IgD-negative memory B cell (primary cell): ENCODE results near the gene SLC52A1. TPM values are rescaled to one million over a fixed set of nuclear protein-coding genes. Genes with fewer than 3 reads are reported as not detected.
"Not testable (repeated sequence)": the region's sequence is repeated elsewhere in the genome, so short reads cannot be mapped to it uniquely, and the experiment has no call there.

Experiments
- H3K27ac Mint-ChIP-seq, 3 donors: one replicate each; pipeline ENCODE4 v1.8.0; 2020 to 2022; ENCODE audit warnings: mild to moderate bottlenecking in 3 of 3, mixed read lengths in 3 of 3, moderate library complexity in 1 of 3
- H3K27me3 Mint-ChIP-seq: one replicate; pipeline ENCODE4 v1.8.0; 2021; ENCODE audit warnings: mixed read lengths
- H3K36me3 Mint-ChIP-seq: one replicate; pipeline ENCODE4 v1.8.0; 2020; ENCODE audit warnings: mild to moderate bottlenecking, mixed read lengths
- H3K4me1 Mint-ChIP-seq, 3 donors: one replicate each; pipeline ENCODE4 v1.8.0; 2020 to 2022; ENCODE audit warnings: mixed read lengths in 3 of 3, mild to moderate bottlenecking in 1 of 3
- H3K4me3 Mint-ChIP-seq, 4 donors: one replicate each; pipeline ENCODE4 v1.8.0; 2020 to 2022; ENCODE audit warnings: mild to moderate bottlenecking in 4 of 4, mixed read lengths in 4 of 4, moderate library complexity in 3 of 4
- H3K9me3 Mint-ChIP-seq, 3 donors: one replicate each; pipeline ENCODE4 v1.8.0; 2020 to 2021; ENCODE audit warnings: mixed read lengths in 3 of 3, mild to moderate bottlenecking in 1 of 3
- polyA plus RNA-seq: library from polyadenylated mRNA; unstranded; fragments of 300-500 nt; fragmentation: Illumina TruSeq; gene quantifications from one replicate; pipeline ENCODE4 v1.2.3, GENCODE V29; 2021

Gene SLC52A1
- not detected for polyA plus RNA-seq

- Mint-ChIP-seq H3K27ac (no peak within 1 kb of the TSS), H3K36me3 (no peaks in the 10 kb centered on the region), H3K4me3 (no peak within 1 kb of the TSS), H3K4me1 (peaks cover 6 to 15% (median 12%) of the 10 kb centered on the region in 3 donors), H3K27me3 (peaks cover 3% of the 10 kb centered on the region), H3K9me3 (no peaks in the 10 kb centered on the region)
These were observed at the start of gene SLC52A1 for GRCh38 chr17:5035315-5035714. Gene SLC52A1 (minus strand): TSS chr17:5035426. CDS start chr17:5034606, 820 bp downstream.

- Mint-ChIP-seq H3K27ac (no peak overlapping the region), H3K27me3 (no peaks in the 10 kb centered on the region), H3K4me3 (peak overlapping the region in 1 of 4 donors; percentile 53), H3K36me3 (peaks cover 19% of the 10 kb centered on the region), H3K4me1 (peaks cover 14 to 24% (median 16%) of the 10 kb centered on the region in 3 donors), H3K9me3 (peaks cover 5 to 11% (median 9%) of the 10 kb centered on the region in 3 donors)
These were observed 45.4 kb upstream of the SLC52A1 start for GRCh38 chr17:5080591-5080990.

GRCh38 chr17:5078106-5079028 lies 43.1 kb upstream of the SLC52A1 start, which contains the start of gene ZFP3:
Gene ZFP3 (plus strand): TSS chr17:5078467. CDS start chr17:5091505, 13,038 bp downstream.
- Mint-ChIP-seq H3K4me3 (peak within 1 kb of the TSS; percentile 87 to 98 (median 96)), H3K4me1 (peaks cover 9 to 22% (median 16%) of the 10 kb centered on the region in 3 donors), H3K27ac (peak within 1 kb of the TSS; percentile 51 to 97 (median 63)), H3K27me3 (no peaks in the 10 kb centered on the region), H3K36me3 (peaks cover 10% of the 10 kb centered on the region), H3K9me3 (peaks cover 3 to 6% (median 5%) of the 10 kb centered on the region in 3 donors)

- H3K9me3 Mint-ChIP-seq = peaks cover under 1 to 3% (median 1%) of the 10 kb centered on the region in 3 donors
- H3K27me3 Mint-ChIP-seq = no peaks in the 10 kb centered on the region
- peak overlapping the region; percentile 87 to 98 (median 96) for H3K4me3 Mint-ChIP-seq
- H3K27ac Mint-ChIP-seq = peak overlapping the region; percentile 51 to 97 (median 63)
- H3K4me1 Mint-ChIP-seq = peaks cover 9 to 20% (median 14%) of the 10 kb centered on the region in 3 donors
- H3K36me3 Mint-ChIP-seq = peaks cover 7% of the 10 kb centered on the region
These were observed 42.5 kb upstream of the SLC52A1 start for GRCh38 chr17:5077781-5078105.

- H3K27me3 Mint-ChIP-seq, H3K36me3 Mint-ChIP-seq, H3K9me3 Mint-ChIP-seq: not testable (repeated sequence)
- peak overlapping the region in 1 of 3 donors; percentile 51 for H3K27ac Mint-ChIP-seq
- peaks cover 9 to 20% (median 14%) of the 10 kb centered on the region in 3 donors for H3K4me1 Mint-ChIP-seq
- H3K4me3 Mint-ChIP-seq = peak overlapping the region; percentile 87 to 98 (median 96)
These were observed 42.0 kb upstream of the SLC52A1 start for GRCh38 chr17:5077275-5077674.

GRCh38 chr17:5075472-5075871 lies 40.2 kb upstream of the SLC52A1 start:
- not testable (repeated sequence) for H3K36me3 Mint-ChIP-seq, H3K27ac Mint-ChIP-seq, H3K27me3 Mint-ChIP-seq, H3K9me3 Mint-ChIP-seq
- Mint-ChIP-seq H3K4me1 (peaks cover 9 to 15% (median 14%) of the 10 kb centered on the region in 3 donors), H3K4me3 (peak overlapping the region in 2 of 4 donors; percentile 18 to 74)

GRCh38 chr17:5069724-5070123 lies 34.5 kb upstream of the SLC52A1 start:
- Mint-ChIP-seq H3K27ac (no peak overlapping the region), H3K4me1 (no peaks in the 10 kb centered on the region), H3K9me3 (no peaks in the 10 kb centered on the region), H3K27me3 (peaks cover 2% of the 10 kb centered on the region), H3K36me3 (no peaks in the 10 kb centered on the region), H3K4me3 (peak overlapping the region in 1 of 4 donors; percentile 54)

- peaks cover 2% of the 10 kb centered on the region for H3K27me3 Mint-ChIP-seq
- H3K36me3 Mint-ChIP-seq = no peaks in the 10 kb centered on the region
- H3K27ac Mint-ChIP-seq = no peak overlapping the region
- H3K9me3 Mint-ChIP-seq = no peaks in the 10 kb centered on the region
- no peak overlapping the region for H3K4me3 Mint-ChIP-seq
- H3K4me1 Mint-ChIP-seq = no peaks in the 10 kb centered on the region
These were observed 33.0 kb upstream of the SLC52A1 start for GRCh38 chr17:5068236-5068635.

- Mint-ChIP-seq H3K9me3 (no peaks in the 10 kb centered on the region), H3K36me3 (no peaks in the 10 kb centered on the region), H3K27ac (no peak overlapping the region), H3K4me3 (no peak overlapping the region), H3K4me1 (peaks cover 0 to 7% (median 2%) of the 10 kb centered on the region in 3 donors), H3K27me3 (peaks cover 2% of the 10 kb centered on the region)
These were observed 30.1 kb upstream of the SLC52A1 start for GRCh38 chr17:5065227-5065744.

- peaks cover 8 to 13% (median 9%) of the 10 kb centered on the region in 3 donors for H3K4me1 Mint-ChIP-seq
- no peaks in the 10 kb centered on the region for H3K9me3 Mint-ChIP-seq
- H3K27me3 Mint-ChIP-seq = no peaks in the 10 kb centered on the region
- H3K27ac Mint-ChIP-seq = no peak overlapping the region
- no peak overlapping the region for H3K4me3 Mint-ChIP-seq
- no peaks in the 10 kb centered on the region for H3K36me3 Mint-ChIP-seq
These were observed 20.3 kb upstream of the SLC52A1 start for GRCh38 chr17:5055543-5055942.

GRCh38 chr17:5050278-5050677 lies 15.1 kb upstream of the SLC52A1 start:
- Mint-ChIP-seq H3K4me3 (peak overlapping the region in 1 of 4 donors; percentile 12), H3K9me3 (no peaks in the 10 kb centered on the region), H3K27me3 (no peaks in the 10 kb centered on the region), H3K4me1 (peaks cover 15 to 27% (median 24%) of the 10 kb centered on the region in 3 donors), H3K36me3 (no peaks in the 10 kb centered on the region), H3K27ac (peak overlapping the region in 2 of 3 donors; percentile 39 to 93)

- Mint-ChIP-seq H3K9me3 (no peaks in the 10 kb centered on the region), H3K27ac (peak overlapping the region; percentile 93 to 99 (median 97)), H3K4me1 (peaks cover 15 to 27% (median 24%) of the 10 kb centered on the region in 3 donors), H3K4me3 (peak overlapping the region in 3 of 4 donors; percentile 2 to 83 (median 81)), H3K27me3 (no peaks in the 10 kb centered on the region), H3K36me3 (no peaks in the 10 kb centered on the region)
These were observed 14.2 kb upstream of the SLC52A1 start for GRCh38 chr17:5049314-5049841.

GRCh38 chr17:5047446-5047845 lies 12.2 kb upstream of the SLC52A1 start:
- Mint-ChIP-seq H3K27me3 (no peaks in the 10 kb centered on the region), H3K27ac (peak overlapping the region in 1 of 3 donors; percentile 99), H3K36me3 (no peaks in the 10 kb centered on the region), H3K4me1 (peaks cover 10 to 19% (median 18%) of the 10 kb centered on the region in 3 donors), H3K9me3 (no peaks in the 10 kb centered on the region), H3K4me3 (peak overlapping the region in 1 of 4 donors; percentile 36)

- Mint-ChIP-seq H3K27ac (peak overlapping the region in 1 of 3 donors; percentile 50), H3K4me1 (peaks cover 12 to 22% (median 18%) of the 10 kb centered on the region in 3 donors), H3K36me3 (no peaks in the 10 kb centered on the region), H3K9me3 (no peaks in the 10 kb centered on the region), H3K4me3 (no peak overlapping the region), H3K27me3 (no peaks in the 10 kb centered on the region)
These were observed 10.3 kb upstream of the SLC52A1 start for GRCh38 chr17:5045496-5045895.

GRCh38 chr17:5044630-5045029 lies 9.4 kb upstream of the SLC52A1 start:
- Mint-ChIP-seq H3K27ac (peak overlapping the region in 1 of 3 donors; percentile 16), H3K4me1 (peaks cover 10 to 16% (median 10%) of the 10 kb centered on the region in 3 donors), H3K27me3 (no peaks in the 10 kb centered on the region), H3K4me3 (no peak overlapping the region), H3K36me3 (no peaks in the 10 kb centered on the region), H3K9me3 (no peaks in the 10 kb centered on the region)
